Epidermal melanocyte (primary cell): ENCODE data around the gene MNX1.

Experiments used
- DNase-seq: peaks from one replicate; pipeline ENCODE4 v3.0.0; 2011; ENCODE audit warnings: low spot score; ENCODE audit not compliant: insufficient read length

Gene MNX1

GRCh38 chr7:157033483-157034473 is 23.3 kb upstream of the MNX1 start:
- no peak for DNase-seq

GRCh38 chr7:157032644-157033482 is 22.4 kb upstream of the MNX1 start:
- DNase-seq = no peak

GRCh38 chr7:157032128-157032527 is 21.7 kb upstream of the MNX1 start:
- DNase-seq = no peak

GRCh38 chr7:157028199-157028903 is 17.9 kb upstream of the MNX1 start:
- DNase-seq = no peak

GRCh38 chr7:157027568-157028198 is 17.2 kb upstream of the MNX1 start:
- peak; percentile 13 for DNase-seq

- no peak for DNase-seq
These were observed 14.3 kb upstream of the MNX1 start for GRCh38 chr7:157024716-157025115.

GRCh38 chr7:157023589-157023905 is 13.1 kb upstream of the MNX1 start:
- no peak for DNase-seq

- DNase-seq = no peak
These were observed 12.5 kb upstream of the MNX1 start for GRCh38 chr7:157022681-157023588.

- no peak for DNase-seq
These were observed 11.6 kb upstream of the MNX1 start for GRCh38 chr7:157021871-157022680.

GRCh38 chr7:157021071-157021870 is 10.8 kb upstream of the MNX1 start:
- DNase-seq = no peak

- DNase-seq = no peak
These were observed 10.1 kb upstream of the MNX1 start for GRCh38 chr7:157020514-157021070.

- DNase-seq = no peak
These were observed 9.4 kb upstream of the MNX1 start for GRCh38 chr7:157019718-157020451.

GRCh38 chr7:157018997-157019608 is 8.6 kb upstream of the MNX1 start:
- no peak for DNase-seq

GRCh38 chr7:157018328-157018996 is 8.0 kb upstream of the MNX1 start:
- no peak for DNase-seq

GRCh38 chr7:157017603-157018327 is 7.3 kb upstream of the MNX1 start:
- DNase-seq = no peak

- DNase-seq = no peak
These were observed 6.7 kb upstream of the MNX1 start for GRCh38 chr7:157017149-157017548.
